ENCODE results near the gene PTPN6. TPM values are rescaled to one million over a fixed set of nuclear protein-coding genes. Genes with fewer than 3 reads are reported as not detected.

Gene PTPN6
- total RNA-seq, 1 donor from 2014 or later = 26.2 TPM

DNA sequence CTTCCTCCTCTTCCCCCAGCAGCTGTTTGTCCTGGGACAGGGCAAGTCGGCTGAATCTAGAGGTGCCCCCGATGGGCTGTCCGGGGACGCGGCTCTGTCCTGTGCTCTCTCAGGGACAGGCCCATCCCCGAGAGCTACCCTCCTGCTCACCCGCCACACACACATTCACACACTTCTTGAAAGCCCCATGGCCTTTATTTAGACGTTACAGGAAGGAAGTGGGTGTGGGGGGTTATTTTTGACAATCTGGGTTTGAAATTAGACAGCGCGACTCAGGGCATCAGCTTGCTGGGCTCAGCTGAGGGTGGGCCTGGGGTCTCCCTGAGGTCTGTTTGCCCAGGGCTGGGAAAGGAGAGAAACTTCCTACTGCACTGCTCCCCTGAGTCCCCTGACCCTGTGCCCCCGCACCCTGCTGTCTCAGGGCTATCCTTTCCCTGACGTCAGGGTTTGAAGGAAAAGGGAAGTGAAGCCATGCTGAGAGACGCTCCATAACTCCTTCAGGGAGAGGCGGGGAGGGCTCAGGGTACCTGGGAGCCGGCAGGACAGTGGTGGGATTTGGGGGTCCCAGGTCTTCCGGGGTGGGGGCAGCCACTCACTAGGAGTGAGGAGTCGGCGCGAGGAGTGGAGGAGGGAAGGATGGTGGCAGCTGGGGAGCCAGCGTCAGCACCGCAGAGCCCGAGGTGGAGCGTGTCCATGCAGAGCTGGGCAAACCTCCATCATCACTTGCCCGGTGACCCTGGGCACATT is 8.1 kb downstream of the PTPN6 start:
- TF ChIP-seq, protein P1, sequence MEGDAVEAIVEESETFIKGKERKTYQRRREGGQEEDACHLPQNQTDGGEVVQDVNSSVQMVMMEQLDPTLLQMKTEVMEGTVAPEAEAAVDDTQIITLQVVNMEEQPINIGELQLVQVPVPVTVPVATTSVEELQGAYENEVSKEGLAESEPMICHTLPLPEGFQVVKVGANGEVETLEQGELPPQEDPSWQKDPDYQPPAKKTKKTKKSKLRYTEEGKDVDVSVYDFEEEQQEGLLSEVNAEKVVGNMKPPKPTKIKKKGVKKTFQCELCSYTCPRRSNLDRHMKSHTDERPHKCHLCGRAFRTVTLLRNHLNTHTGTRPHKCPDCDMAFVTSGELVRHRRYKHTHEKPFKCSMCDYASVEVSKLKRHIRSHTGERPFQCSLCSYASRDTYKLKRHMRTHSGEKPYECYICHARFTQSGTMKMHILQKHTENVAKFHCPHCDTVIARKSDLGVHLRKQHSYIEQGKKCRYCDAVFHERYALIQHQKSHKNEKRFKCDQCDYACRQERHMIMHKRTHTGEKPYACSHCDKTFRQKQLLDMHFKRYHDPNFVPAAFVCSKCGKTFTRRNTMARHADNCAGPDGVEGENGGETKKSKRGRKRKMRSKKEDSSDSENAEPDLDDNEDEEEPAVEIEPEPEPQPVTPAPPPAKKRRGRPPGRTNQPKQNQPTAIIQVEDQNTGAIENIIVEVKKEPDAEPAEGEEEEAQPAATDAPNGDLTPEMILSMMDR (IDR thresholded peaks at IDR 0.05; ENCODE audit: unreplicated experiment) = no peak
- DNase-seq (ENCODE audit: low spot score in 2 of 2, unreplicated experiment in 2 of 2) = no peak
- H3K9me3 Mint-ChIP-seq = no peaks in the 10 kb centered on the region
- H3K27ac Mint-ChIP-seq = no peak overlapping the region
- H3K4me3 Mint-ChIP-seq = no peak overlapping the region
- H3K4me1 Mint-ChIP-seq = peaks cover 20% of the 10 kb centered on the region
- no peaks in the 10 kb centered on the region for H3K36me3 Mint-ChIP-seq
- no peaks in the 10 kb centered on the region for H3K27me3 Mint-ChIP-seq (ENCODE audit: low read depth)

DNA sequence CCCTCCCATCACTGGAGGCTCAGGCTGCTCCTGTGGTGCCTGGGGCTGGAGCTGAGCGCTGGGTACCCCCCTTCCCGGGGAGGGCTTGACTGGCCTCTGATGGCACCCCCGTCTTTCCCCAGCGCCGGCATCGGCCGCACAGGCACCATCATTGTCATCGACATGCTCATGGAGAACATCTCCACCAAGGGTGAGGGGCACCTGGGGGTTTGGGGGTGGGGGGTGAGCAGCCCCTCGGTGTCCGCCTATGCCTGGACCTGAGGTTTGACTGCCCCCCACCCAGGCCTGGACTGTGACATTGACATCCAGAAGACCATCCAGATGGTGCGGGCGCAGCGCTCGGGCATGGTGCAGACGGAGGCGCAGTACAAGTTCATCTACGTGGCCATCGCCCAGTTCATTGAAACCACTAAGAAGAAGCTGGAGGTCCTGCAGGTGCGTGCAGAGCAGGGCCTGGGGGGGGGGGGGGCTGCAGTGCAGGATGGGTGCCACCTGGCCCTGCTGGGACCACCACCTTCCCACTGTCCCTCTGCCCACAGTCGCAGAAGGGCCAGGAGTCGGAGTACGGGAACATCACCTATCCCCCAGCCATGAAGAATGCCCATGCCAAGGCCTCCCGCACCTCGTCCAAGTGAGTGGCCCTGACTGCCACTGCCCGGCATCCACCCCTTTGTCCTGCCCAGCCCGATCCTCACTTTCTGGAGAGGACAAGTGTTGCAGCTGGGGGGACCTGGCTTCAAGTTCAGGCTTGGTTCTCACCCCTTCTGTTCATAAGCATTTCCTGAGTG is 8.8 kb downstream of the PTPN6 start:
- DNase-seq (ENCODE audit: low spot score in 2 of 2, unreplicated experiment in 2 of 2) = no peak
- H3K4me1 Mint-ChIP-seq = peaks cover 26% of the 10 kb centered on the region
- TF ChIP-seq, protein P1 (IDR thresholded peaks at IDR 0.05; ENCODE audit: unreplicated experiment) = no peak
- H3K27ac Mint-ChIP-seq = no peak overlapping the region
- no peak overlapping the region for H3K4me3 Mint-ChIP-seq
- H3K27me3 Mint-ChIP-seq (ENCODE audit: low read depth) = no peaks in the 10 kb centered on the region
- no peaks in the 10 kb centered on the region for H3K9me3 Mint-ChIP-seq
- no peaks in the 10 kb centered on the region for H3K36me3 Mint-ChIP-seq

DNA sequence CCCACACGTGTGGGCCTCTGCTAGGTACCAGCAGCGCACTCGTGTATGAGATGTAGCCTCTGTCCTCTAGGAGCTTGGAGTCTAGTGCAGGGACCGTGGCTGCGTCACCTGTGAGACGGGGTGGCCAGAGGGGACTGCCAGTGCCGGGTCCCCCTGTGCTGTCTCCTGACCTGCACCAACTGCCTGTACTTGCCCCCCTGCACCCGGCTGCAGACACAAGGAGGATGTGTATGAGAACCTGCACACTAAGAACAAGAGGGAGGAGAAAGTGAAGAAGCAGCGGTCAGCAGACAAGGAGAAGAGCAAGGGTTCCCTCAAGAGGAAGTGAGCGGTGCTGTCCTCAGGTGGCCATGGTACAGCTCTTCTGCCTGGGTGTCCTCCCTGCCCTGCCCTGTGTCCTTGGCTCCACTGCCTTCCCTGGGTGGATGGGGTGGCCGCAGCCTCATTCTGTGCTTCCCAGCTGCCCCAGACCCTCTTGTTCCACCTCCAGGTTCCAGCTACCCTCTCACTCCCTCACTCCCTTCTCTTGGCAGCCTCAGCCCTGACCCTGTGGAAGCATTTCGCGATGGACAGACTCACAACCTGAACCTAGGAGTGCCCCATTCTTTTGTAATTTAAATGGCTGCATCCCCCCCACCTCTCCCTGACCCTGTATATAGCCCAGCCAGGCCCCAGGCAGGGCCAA is 9.6 kb downstream of the PTPN6 start:
- TF ChIP-seq, protein P1 (IDR thresholded peaks at IDR 0.05; ENCODE audit: unreplicated experiment) = no peak
- Mint-ChIP-seq H3K36me3 (no peaks in the 10 kb centered on the region), H3K4me3 (no peak overlapping the region), H3K27ac (no peak overlapping the region), H3K4me1 (peaks cover 34% of the 10 kb centered on the region), H3K27me3 (ENCODE audit: low read depth) (no peaks in the 10 kb centered on the region), H3K9me3 (no peaks in the 10 kb centered on the region)
- DNase-seq (ENCODE audit: low spot score in 2 of 2, unreplicated experiment in 2 of 2) = no peak

DNA sequence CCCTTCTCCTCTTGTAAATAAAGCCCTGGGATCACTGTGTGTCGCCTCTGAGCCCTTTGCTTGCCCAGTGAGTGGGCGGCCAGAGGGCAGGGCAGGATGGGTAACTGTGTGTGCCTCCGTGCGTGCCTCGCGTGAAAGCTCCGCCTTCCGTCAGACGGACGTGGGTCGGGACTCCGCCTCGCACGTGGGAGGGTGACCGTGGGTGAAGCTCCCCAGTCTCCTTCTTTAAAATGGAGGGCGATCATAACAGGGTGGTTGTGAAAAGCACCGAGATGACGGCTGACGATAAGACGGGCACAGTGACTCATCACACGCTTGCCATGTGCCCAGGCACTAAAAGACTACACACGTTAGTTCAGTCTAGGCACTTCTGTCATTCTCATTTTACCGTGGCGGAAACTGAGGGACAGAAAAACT is 10.1 kb downstream of the PTPN6 start:
- H3K4me3 Mint-ChIP-seq = peak overlapping the region; percentile 78
- TF ChIP-seq, protein P1 (IDR thresholded peaks at IDR 0.05; ENCODE audit: unreplicated experiment) = no peak

DNA sequence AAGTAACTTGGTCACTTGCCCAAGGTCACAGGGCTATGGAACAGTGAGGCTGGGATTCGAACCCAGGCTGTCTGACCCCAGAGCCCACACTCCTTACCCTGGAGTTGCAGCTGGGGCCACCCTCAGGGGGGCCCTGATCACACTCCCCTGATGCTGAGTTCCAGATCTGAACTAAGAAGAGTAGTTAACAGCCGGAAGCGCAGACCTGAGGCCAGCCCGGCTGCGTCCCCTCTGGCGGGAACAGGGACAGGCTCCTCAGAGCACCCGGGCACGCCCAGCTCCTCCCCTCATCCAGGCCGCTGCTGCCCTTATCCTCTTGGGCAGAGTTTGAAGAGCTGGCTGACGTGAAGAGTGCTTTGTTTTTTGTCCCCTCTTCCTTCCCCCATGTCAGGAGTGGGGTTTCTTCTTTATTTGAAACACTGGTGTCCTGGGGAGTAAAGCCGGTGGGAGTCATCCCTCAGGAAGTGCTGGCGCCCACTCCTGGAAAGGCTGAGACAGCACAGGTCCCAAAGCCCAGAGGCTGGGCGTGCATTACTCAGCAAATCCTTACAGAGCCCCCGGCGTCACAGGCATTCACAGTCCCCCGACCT is 10.6 kb downstream of the PTPN6 start:
- H3K36me3 Mint-ChIP-seq = peaks cover 4% of the 10 kb centered on the region
- peak overlapping the region; percentile 78 for H3K4me3 Mint-ChIP-seq
- no peaks in the 10 kb centered on the region for H3K9me3 Mint-ChIP-seq
- no peaks in the 10 kb centered on the region for H3K27me3 Mint-ChIP-seq (ENCODE audit: low read depth)
- peaks cover 36% of the 10 kb centered on the region for H3K4me1 Mint-ChIP-seq
- peak overlapping the region; percentile 99 for H3K27ac Mint-ChIP-seq
- DNase-seq (ENCODE audit: low spot score in 2 of 2, unreplicated experiment in 2 of 2) = peak in 1 of 2 experiments; percentile 62
- TF ChIP-seq, protein P1 (IDR thresholded peaks at IDR 0.05; ENCODE audit: unreplicated experiment) = peak; percentile 44

More for the DNA sequence above, 10.1 kb downstream of the PTPN6 start:
- Mint-ChIP-seq H3K36me3 (peaks cover 2% of the 10 kb centered on the region), H3K27ac (peak overlapping the region; percentile 99), H3K4me1 (peaks cover 36% of the 10 kb centered on the region), H3K27me3 (ENCODE audit: low read depth) (no peaks in the 10 kb centered on the region), H3K9me3 (no peaks in the 10 kb centered on the region)
- DNase-seq (ENCODE audit: low spot score in 2 of 2, unreplicated experiment in 2 of 2) = no peak

Measured in mesothelial cell of epicardium (in vitro differentiated cells).